ENCODE results near the gene CAPN9.

CAPN9 gene

GRCh38 chr1:230800891-230801840 lies 54.0 kb downstream of the CAPN9 start:
- no peak for DNase-seq

GRCh38 chr1:230804396-230804795 lies 57.2 kb downstream of the CAPN9 start:
- DNase-seq: no peak

GRCh38 chr1:230806552-230806951 lies 59.4 kb downstream of the CAPN9 start:
- no peak for DNase-seq

- no peak for DNase-seq
Observed at GRCh38 chr1:230807029-230807428, 59.8 kb downstream of the CAPN9 start.

- DNase-seq: no peak
Observed at GRCh38 chr1:230807561-230808280, 60.5 kb downstream of the CAPN9 start.

- no peak for DNase-seq
Observed at GRCh38 chr1:230808281-230808872, 61.2 kb downstream of the CAPN9 start.

GRCh38 chr1:230809256-230809990 lies 62.2 kb downstream of the CAPN9 start:
- no peak for DNase-seq

GRCh38 chr1:230812568-230812967 lies 65.4 kb downstream of the CAPN9 start:
- DNase-seq: no peak

GRCh38 chr1:230814949-230815692 lies 67.9 kb downstream of the CAPN9 start:
- no peak for DNase-seq

GRCh38 chr1:230816018-230816417 lies 68.8 kb downstream of the CAPN9 start:
- DNase-seq: no peak

- no peak for DNase-seq
Observed at GRCh38 chr1:230818367-230818766, 71.2 kb downstream of the CAPN9 start.

- DNase-seq: no peak
Observed at GRCh38 chr1:230818901-230819300, 71.7 kb downstream of the CAPN9 start.

GRCh38 chr1:230819976-230820375 lies 72.8 kb downstream of the CAPN9 start:
- no peak for DNase-seq

- DNase-seq: no peak
Observed at GRCh38 chr1:230820568-230820967, 73.4 kb downstream of the CAPN9 start.

GRCh38 chr1:230821346-230821745 lies 74.2 kb downstream of the CAPN9 start:
- no peak for DNase-seq

GRCh38 chr1:230822092-230822581 lies 74.9 kb downstream of the CAPN9 start:
- DNase-seq: no peak

- no peak for DNase-seq
Observed at GRCh38 chr1:230823426-230823825, 76.2 kb downstream of the CAPN9 start.

GRCh38 chr1:230823931-230824381 lies 76.8 kb downstream of the CAPN9 start:
- no peak for DNase-seq

GRCh38 chr1:230824551-230824918 lies 77.3 kb downstream of the CAPN9 start:
- DNase-seq: no peak

- DNase-seq: no peak
Observed at GRCh38 chr1:230824919-230825721, 77.9 kb downstream of the CAPN9 start.

- DNase-seq: no peak
Observed at GRCh38 chr1:230825761-230826160, 78.6 kb downstream of the CAPN9 start.
